Measurements from ENCODE around the gene SYT7.

The SYT7 gene

GRCh38 chr11:61545921-61546320, 35.0 kb downstream of the SYT7 start:
- TF ChIP-seq CTCF (IDR thresholded peaks at IDR 0.05; ENCODE audit: borderline replicate concordance, control extremely low read depth, extremely low read depth, insufficient read depth, missing control alignments), result no peak
- in situ Hi-C loops (cut with MboI; ENCODE audit: low sequenced_read_pairs, unreplicated experiment), result no loop called here
- no peak for DNase-seq (ENCODE audit: low spot score)

- peak; percentile 71 for DNase-seq (ENCODE audit: low spot score)
- TF ChIP-seq CTCF (IDR thresholded peaks at IDR 0.05; ENCODE audit: borderline replicate concordance, control extremely low read depth, extremely low read depth, insufficient read depth, missing control alignments), result peak; percentile 29
- in situ Hi-C loops (cut with MboI; ENCODE audit: low sequenced_read_pairs, unreplicated experiment), result no loop called here
Measured at GRCh38 chr11:61545341-61545740, 35.5 kb downstream of the SYT7 start.

- in situ Hi-C loops (cut with MboI; ENCODE audit: low sequenced_read_pairs, unreplicated experiment), result no loop called here
- no peak for DNase-seq (ENCODE audit: low spot score)
- TF ChIP-seq CTCF (IDR thresholded peaks at IDR 0.05; ENCODE audit: borderline replicate concordance, control extremely low read depth, extremely low read depth, insufficient read depth, missing control alignments), result no peak
Measured at GRCh38 chr11:61544466-61544865, 36.4 kb downstream of the SYT7 start.

- no peak for TF ChIP-seq CTCF (IDR thresholded peaks at IDR 0.05; ENCODE audit: borderline replicate concordance, control extremely low read depth, extremely low read depth, insufficient read depth, missing control alignments)
- no peak for DNase-seq (ENCODE audit: low spot score)
- in situ Hi-C loops (cut with MboI; ENCODE audit: low sequenced_read_pairs, unreplicated experiment), result no loop called here
Measured at GRCh38 chr11:61543606-61544306, 37.1 kb downstream of the SYT7 start.

- DNase-seq (ENCODE audit: low spot score), result no peak
- TF ChIP-seq CTCF (IDR thresholded peaks at IDR 0.05; ENCODE audit: borderline replicate concordance, control extremely low read depth, extremely low read depth, insufficient read depth, missing control alignments), result no peak
- in situ Hi-C loops (cut with MboI; ENCODE audit: low sequenced_read_pairs, unreplicated experiment), result no loop called here
Measured at GRCh38 chr11:61542705-61543104, 38.2 kb downstream of the SYT7 start.

- DNase-seq (ENCODE audit: low spot score), result no peak
- TF ChIP-seq CTCF (IDR thresholded peaks at IDR 0.05; ENCODE audit: borderline replicate concordance, control extremely low read depth, extremely low read depth, insufficient read depth, missing control alignments), result no peak
- in situ Hi-C loops (cut with MboI; ENCODE audit: low sequenced_read_pairs, unreplicated experiment), result no loop called here
Measured at GRCh38 chr11:61542024-61542461, 38.8 kb downstream of the SYT7 start.

Data from GM13976 (cell line).